Measurements from ENCODE around the gene BAD.
"Not testable (repeated sequence)": the region's sequence is repeated elsewhere in the genome, so short reads cannot be mapped to it uniquely, and the experiment has no call there.

Gene BAD

GRCh38 chr11:64318766-64319761 lies 34.6 kb upstream of the BAD start:
- peaks cover 59% of the 10 kb centered on the region for H3K36me3 ChIP-seq (replicated peaks)
- in situ Hi-C loops (cut with MboI; ENCODE audit: low sequenced_read_pairs) = no loop called here
- peak in 1 of 2 experiments; percentile 42 for DNase-seq (ENCODE audit: low spot score in 2 of 2)
- H3K9me3 ChIP-seq = no peaks in the 10 kb centered on the region
- no peaks in the 10 kb centered on the region for H3K27me3 ChIP-seq (ENCODE audit: low read depth)
- H3K4me1 ChIP-seq = peaks cover 13% of the 10 kb centered on the region
- peak overlapping the region; percentile 91 for H3K4me3 ChIP-seq

DNA sequence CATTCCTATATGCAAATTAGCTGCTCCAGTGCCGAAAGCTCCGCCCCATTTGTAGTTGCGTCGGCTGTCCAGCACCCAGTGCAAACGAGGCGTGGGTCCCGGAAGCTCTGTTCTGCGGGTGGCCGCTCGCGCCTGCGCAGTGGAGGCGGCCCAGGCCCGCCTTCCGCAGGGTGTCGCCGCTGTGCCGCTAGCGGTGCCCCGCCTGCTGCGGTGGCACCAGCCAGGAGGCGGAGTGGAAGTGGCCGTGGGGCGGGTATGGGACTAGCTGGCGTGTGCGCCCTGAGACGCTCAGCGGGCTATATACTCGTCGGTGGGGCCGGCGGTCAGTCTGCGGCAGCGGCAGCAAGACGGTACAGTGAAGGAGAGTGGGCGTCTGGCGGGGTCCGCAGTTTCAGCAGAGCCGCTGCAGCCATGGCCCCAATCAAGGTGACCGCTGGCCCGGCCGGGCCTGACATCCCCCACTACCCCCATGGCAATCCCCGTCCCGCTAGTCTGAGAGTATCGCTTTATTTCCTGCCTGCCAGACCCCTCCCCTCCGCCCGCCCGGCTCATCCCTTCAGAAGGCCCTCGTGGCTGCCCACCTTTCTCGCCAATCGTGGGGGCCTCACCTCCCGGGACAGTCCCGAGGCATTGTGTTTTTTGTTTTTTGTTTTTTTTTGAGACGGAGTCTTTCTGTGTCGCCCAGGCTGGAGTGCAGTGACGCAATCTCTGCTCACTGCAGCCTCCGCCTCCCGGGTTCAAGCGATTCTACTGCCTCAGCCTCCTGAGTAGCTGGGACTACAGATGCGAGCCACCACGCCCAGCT lies 33.7 kb upstream of the BAD start, which contains the start of gene PRDX5:
Gene PRDX5 (plus strand): TSS at position 161 of the 805 bp plus-strand sequence. CDS start 95 bp downstream, at position 256.
- peaks cover 13% of the 10 kb centered on the region for H3K4me1 ChIP-seq
- peaks cover 59% of the 10 kb centered on the region for H3K36me3 ChIP-seq (replicated peaks)
- in situ Hi-C loops (cut with MboI; ENCODE audit: low sequenced_read_pairs) = no loop called here
- H3K4me3 ChIP-seq = peak within 1 kb of the TSS; percentile 91
- DNase-seq (ENCODE audit: low spot score in 2 of 2) = peak; percentile 94 to 97
- no peaks in the 10 kb centered on the region for H3K9me3 ChIP-seq
- H3K27me3 ChIP-seq (ENCODE audit: low read depth) = no peaks in the 10 kb centered on the region

- Histone ChIP-seq H3K4me3 (peak within 1 kb of the TSS; percentile 91), H3K27me3 (ENCODE audit: low read depth) (no peaks in the 10 kb centered on the region), H3K9me3 (no peaks in the 10 kb centered on the region), H3K4me1 (peaks cover 13% of the 10 kb centered on the region), H3K36me3 (replicated peaks) (peaks cover 56% of the 10 kb centered on the region)
- in situ Hi-C loops (cut with MboI; ENCODE audit: low sequenced_read_pairs) = no loop called here
- peak; percentile 98 for DNase-seq (ENCODE audit: low spot score in 2 of 2)
Observed at GRCh38 chr11:64317325-64317960, 33.0 kb upstream of the BAD start, which contains the start of gene TRMT112. TRMT112 (minus strand) TSS chr11:64317559; CDS start chr11:64317526, 33 bp downstream.

GRCh38 chr11:64316672-64317324 lies 32.3 kb upstream of the BAD start:
- Histone ChIP-seq H3K9me3 (no peaks in the 10 kb centered on the region), H3K36me3 (replicated peaks) (peaks cover 53% of the 10 kb centered on the region)

DNA sequence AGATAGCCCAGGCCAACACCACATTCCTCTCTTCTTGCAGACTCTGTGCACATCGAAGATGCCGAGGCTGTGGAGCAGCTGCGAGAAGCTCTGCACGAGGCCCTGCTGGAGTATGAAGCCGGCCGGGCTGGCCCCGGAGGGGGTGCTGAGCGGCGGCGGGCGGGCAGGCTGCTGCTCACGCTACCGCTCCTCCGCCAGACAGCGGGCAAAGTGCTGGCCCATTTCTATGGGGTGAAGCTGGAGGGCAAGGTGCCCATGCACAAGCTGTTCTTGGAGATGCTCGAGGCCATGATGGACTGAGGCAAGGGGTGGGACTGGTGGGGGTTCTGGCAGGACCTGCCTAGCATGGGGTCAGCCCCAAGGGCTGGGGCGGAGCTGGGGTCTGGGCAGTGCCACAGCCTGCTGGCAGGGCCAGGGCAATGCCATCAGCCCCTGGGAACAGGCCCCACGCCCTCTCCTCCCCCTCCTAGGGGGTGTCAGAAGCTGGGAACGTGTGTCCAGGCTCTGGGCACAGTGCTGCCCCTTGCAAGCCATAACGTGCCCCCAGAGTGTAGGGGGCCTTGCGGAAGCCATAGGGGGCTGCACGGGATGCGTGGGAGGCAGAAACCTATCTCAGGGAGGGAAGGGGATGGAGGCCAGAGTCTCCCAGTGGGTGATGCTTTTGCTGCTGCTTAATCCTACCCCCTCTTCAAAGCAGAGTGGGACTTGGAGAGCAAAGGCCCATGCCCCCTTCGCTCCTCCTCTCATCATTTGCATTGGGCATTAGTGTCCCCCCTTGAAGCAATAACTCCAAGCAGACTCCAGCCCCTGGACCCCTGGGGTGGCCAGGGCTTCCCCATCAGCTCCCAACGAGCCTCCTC lies 31.4 kb upstream of the BAD start:
- in situ Hi-C loops (cut with MboI; ENCODE audit: low sequenced_read_pairs); H3K9me3 ChIP-seq; H3K27me3 ChIP-seq (ENCODE audit: low read depth); DNase-seq (ENCODE audit: low spot score in 2 of 2): not testable (repeated sequence)
- Histone ChIP-seq H3K4me3 (peak overlapping the region; percentile 91), H3K4me1 (peaks cover 13% of the 10 kb centered on the region), H3K36me3 (replicated peaks) (peaks cover 49% of the 10 kb centered on the region)

More at GRCh38 chr11:64316672-64317324, 32.3 kb upstream of the BAD start:
- H3K27me3 ChIP-seq (ENCODE audit: low read depth) = no peaks in the 10 kb centered on the region
- peak; percentile 23 to 50 for DNase-seq (ENCODE audit: low spot score in 2 of 2)
- H3K4me1 ChIP-seq = peaks cover 13% of the 10 kb centered on the region
- peak overlapping the region; percentile 91 for H3K4me3 ChIP-seq
- in situ Hi-C loops (cut with MboI; ENCODE audit: low sequenced_read_pairs) = no loop called here

DNA sequence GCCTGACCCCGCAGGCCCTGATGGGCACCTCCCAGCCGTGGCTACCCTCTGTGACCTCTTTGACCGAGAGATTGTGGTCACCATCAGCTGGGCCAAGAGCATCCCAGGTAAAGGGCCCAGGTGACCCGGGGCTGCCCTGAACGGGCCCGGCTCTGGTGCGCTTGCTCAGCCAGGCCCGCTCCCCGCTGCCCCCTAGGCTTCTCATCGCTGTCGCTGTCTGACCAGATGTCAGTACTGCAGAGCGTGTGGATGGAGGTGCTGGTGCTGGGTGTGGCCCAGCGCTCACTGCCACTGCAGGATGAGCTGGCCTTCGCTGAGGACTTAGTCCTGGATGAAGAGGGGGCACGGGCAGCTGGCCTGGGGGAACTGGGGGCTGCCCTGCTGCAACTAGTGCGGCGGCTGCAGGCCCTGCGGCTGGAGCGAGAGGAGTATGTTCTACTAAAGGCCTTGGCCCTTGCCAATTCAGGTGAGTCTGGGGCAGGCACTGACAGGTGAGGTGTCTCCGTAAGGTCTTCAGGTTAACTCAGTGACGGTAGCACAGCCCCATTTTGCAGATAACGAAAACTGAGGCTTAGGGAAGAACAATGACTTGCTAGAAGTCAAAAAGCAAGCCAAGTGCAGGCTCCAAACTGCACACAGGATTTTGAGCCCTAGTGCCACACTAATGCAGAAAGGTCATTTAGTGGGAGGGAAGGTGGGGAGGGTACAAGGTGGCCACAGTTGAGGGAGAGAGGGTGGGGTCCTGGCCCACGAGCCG lies 30.5 kb upstream of the BAD start:
- no peak for DNase-seq (ENCODE audit: low spot score in 2 of 2)
- H3K27me3 ChIP-seq (ENCODE audit: low read depth) = no peaks in the 10 kb centered on the region
- H3K36me3 ChIP-seq (replicated peaks) = peaks cover 45% of the 10 kb centered on the region
- in situ Hi-C loops (cut with MboI; ENCODE audit: low sequenced_read_pairs) = no loop called here
- peaks cover 13% of the 10 kb centered on the region for H3K4me1 ChIP-seq
- no peak overlapping the region for H3K4me3 ChIP-seq
- no peaks in the 10 kb centered on the region for H3K9me3 ChIP-seq

GRCh38 chr11:64314146-64314804 lies 29.8 kb upstream of the BAD start:
- H3K27me3 ChIP-seq (ENCODE audit: low read depth) = no peaks in the 10 kb centered on the region
- no peaks in the 10 kb centered on the region for H3K9me3 ChIP-seq
- no peak overlapping the region for H3K4me3 ChIP-seq
- H3K36me3 ChIP-seq (replicated peaks) = peaks cover 40% of the 10 kb centered on the region
- H3K4me1 ChIP-seq = peaks cover 10% of the 10 kb centered on the region
- in situ Hi-C loops (cut with MboI; ENCODE audit: low sequenced_read_pairs) = no loop called here
- no peak for DNase-seq (ENCODE audit: low spot score in 2 of 2)

DNA sequence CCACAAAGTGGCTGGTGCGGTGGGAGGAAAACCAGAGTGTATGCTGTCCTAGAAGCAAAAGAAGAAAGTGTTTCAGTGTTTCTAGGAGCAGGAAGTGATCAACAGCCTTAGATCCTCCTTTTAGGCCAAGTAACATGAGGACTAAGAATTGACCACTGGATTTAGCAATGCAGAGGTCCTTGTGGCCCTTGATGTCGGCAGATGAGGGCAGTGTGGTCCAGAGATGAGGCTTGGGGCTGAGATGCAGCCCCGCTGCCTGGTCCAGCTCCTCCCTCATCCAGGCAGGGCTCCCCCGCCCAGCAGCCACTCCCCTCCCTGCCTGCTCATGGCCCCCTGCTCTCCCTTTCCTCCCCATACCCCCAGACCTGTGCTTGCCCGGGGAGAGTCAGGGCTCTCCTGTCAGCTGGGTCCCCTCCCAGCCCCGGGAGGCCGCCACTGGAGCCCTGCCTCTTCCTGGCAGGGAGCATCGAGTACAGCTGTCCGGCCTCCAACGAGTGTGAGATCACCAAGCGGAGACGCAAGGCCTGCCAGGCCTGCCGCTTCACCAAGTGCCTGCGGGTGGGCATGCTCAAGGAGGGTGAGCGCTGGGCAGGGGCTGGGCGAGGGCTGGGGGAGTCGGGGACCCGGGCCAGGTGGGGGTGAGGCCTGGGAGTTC lies 29.2 kb upstream of the BAD start:
- H3K9me3 ChIP-seq = no peaks in the 10 kb centered on the region
- no peaks in the 10 kb centered on the region for H3K27me3 ChIP-seq (ENCODE audit: low read depth)
- no peak overlapping the region for H3K4me3 ChIP-seq
- peaks cover 5% of the 10 kb centered on the region; the same call in 1 of the 2 replicates for H3K4me1 ChIP-seq
- peaks cover 37% of the 10 kb centered on the region for H3K36me3 ChIP-seq (replicated peaks)
- no peak for DNase-seq (ENCODE audit: low spot score in 2 of 2)
- in situ Hi-C loops (cut with MboI; ENCODE audit: low sequenced_read_pairs) = no loop called here

- Histone ChIP-seq H3K36me3 (replicated peaks) (peaks cover 37% of the 10 kb centered on the region), H3K9me3 (no peaks in the 10 kb centered on the region), H3K27me3 (ENCODE audit: low read depth) (no peaks in the 10 kb centered on the region), H3K4me3 (no peak overlapping the region), H3K4me1 (peaks cover 5% of the 10 kb centered on the region; the same call in 1 of the 2 replicates)
- no peak for DNase-seq (ENCODE audit: low spot score in 2 of 2)
- in situ Hi-C loops (cut with MboI; ENCODE audit: low sequenced_read_pairs) = no loop called here
Observed at GRCh38 chr11:64312947-64313346, 28.5 kb upstream of the BAD start.

- not testable (repeated sequence) for H3K4me1 ChIP-seq
Observed at GRCh38 chr11:64307795-64308194, 23.3 kb upstream of the BAD start.

More at GRCh38 chr11:64307795-64308194, 23.3 kb upstream of the BAD start:
- H3K27me3 ChIP-seq (ENCODE audit: low read depth); H3K36me3 ChIP-seq (replicated peaks); DNase-seq (ENCODE audit: low spot score in 2 of 2); in situ Hi-C loops (cut with MboI; ENCODE audit: low sequenced_read_pairs); H3K9me3 ChIP-seq; H3K4me3 ChIP-seq: not testable (repeated sequence)
